ENCODE results near the gene DDIT4.

- TF ChIP-seq GATA2 (IDR thresholded peaks at IDR 0.05; ENCODE audit: low read depth, low read length) (no peak), GATA3 (IDR thresholded peaks at IDR 0.05; ENCODE audit: low read depth, low read length) (no peak)
Observed at GRCh38 chr10:72261784-72262404, 11.8 kb upstream of the DDIT4 start.
